Measurements from ENCODE around the gene PPT2. TPM values are rescaled to one million over a fixed set of nuclear protein-coding genes. Genes with fewer than 3 reads are reported as not detected.

PPT2 gene, protein sequence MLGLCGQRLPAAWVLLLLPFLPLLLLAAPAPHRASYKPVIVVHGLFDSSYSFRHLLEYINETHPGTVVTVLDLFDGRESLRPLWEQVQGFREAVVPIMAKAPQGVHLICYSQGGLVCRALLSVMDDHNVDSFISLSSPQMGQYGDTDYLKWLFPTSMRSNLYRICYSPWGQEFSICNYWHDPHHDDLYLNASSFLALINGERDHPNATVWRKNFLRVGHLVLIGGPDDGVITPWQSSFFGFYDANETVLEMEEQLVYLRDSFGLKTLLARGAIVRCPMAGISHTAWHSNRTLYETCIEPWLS
- 1.5 TPM for polyA plus RNA-seq

DNA sequence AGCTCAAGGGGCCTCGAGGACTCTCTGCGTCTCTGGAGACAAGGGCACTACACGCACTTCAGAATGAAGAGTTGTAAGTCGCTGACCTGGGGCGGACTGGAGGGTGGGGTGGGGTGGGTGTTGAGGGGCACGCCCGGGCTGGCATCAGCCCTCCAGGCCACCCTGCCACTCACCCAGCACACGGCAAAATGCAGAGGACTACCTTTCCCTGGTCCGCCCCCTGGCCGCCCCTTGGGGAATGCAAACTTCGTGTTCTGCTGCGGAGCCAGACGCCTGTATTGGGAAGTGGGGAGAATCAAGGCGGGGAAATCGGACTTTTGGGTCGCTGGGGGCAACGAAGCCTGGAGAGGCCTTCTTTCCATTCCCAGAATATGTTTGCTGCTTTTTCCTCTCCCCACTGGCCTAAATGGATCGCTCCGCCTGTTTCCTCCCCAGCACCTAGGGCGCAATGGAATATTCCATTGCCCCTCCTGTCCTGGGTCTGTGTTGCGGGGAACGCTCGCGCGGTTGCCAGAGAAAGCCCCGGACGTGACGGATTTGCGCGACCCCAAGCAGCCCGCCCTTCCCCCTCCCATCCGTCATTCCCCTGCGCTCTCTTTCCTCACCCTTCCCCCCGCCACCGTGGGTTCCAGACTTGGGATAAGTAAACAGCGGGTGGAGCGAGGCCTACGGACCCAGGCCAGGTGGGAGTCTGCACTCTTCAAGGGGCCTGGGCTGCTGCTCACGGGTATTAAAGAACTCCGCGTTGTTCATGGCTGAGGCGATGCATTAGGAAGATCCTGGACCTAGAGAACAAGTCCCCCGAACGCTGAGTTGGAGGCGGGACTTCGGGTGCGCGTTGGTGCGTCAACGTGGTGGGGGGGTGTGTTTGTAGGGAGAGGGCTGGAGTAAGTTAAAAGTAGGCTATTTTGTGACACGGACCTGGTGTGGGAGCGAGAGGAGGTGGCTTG lies at the start of gene PPT2:
PPT2 (plus strand) TSS at position 578 of the 950 bp plus-strand sequence. CDS start 454 bp downstream, outside the sequence.
- Mint-ChIP-seq H3K27me3 (peaks cover 36% of the 10 kb centered on the region), H3K4me1 (peaks cover 15 to 22% (median 19%) of the 10 kb centered on the region in 3 donors), H3K9me3 (peaks cover 0 to 4% (median 0%) of the 10 kb centered on the region in 3 donors), H3K4me3 (peak within 1 kb of the TSS; percentile 82 to 100 (median 92)), H3K36me3 (no peaks in the 10 kb centered on the region), H3K27ac (peak within 1 kb of the TSS; percentile 18 to 80 (median 58))

DNA sequence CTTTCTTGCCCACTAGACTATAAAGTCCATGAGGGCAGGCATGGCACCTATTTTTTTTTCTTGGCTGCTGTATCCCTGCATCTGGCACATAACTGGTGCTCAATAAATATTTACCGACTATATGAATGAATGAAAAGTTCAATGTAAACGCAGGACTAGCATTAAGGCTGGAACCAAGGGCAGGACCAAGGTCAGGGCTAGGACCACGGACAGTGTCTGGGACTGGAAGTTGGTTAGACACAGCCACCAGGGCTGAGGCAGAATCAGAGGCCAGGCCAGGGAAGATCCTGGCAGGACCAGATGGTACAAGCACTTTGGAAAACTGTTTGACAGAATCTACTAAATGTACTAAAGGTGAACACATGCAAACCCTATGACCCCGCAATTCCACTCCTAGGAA lies 48.5 kb upstream of the PPT2 start:
- H3K4me3 Mint-ChIP-seq, result no peak overlapping the region
- H3K27me3 Mint-ChIP-seq, result peaks cover 37% of the 10 kb centered on the region
- peaks cover 0 to 7% (median 5%) of the 10 kb centered on the region in 3 donors for H3K4me1 Mint-ChIP-seq
- H3K9me3 Mint-ChIP-seq, result peaks cover 0 to 2% (median 0%) of the 10 kb centered on the region in 3 donors
- H3K27ac Mint-ChIP-seq, result no peak overlapping the region
- peaks cover 1% of the 10 kb centered on the region for H3K36me3 Mint-ChIP-seq

DNA sequence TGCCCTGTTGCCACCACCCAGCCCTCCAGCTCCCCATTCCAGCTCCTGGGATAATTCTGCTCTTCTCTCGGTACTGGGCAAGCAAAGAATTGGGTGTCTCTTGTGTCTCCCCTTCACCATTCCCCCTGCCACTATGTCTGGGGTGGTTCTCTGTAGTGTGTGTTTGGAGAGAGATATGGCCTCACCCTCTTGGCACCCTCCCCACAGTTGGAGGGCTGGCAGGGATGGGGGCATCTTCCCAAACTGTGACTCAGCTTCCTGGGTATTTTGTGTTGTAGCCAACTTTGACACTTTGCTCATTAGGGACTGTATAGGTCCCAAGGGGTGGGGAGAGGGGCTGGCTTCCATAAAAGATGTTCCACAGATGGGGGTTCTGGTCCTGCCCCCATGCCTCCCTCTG lies 46.5 kb upstream of the PPT2 start:
- Mint-ChIP-seq H3K4me1 (peaks cover 0 to 9% (median 5%) of the 10 kb centered on the region in 3 donors), H3K4me3 (no peak overlapping the region), H3K27ac (peak overlapping the region in 2 of 3 donors; percentile 35 to 40), H3K9me3 (peaks cover 0 to 2% (median 0%) of the 10 kb centered on the region in 3 donors), H3K36me3 (peaks cover 1% of the 10 kb centered on the region), H3K27me3 (peaks cover 32% of the 10 kb centered on the region)

DNA sequence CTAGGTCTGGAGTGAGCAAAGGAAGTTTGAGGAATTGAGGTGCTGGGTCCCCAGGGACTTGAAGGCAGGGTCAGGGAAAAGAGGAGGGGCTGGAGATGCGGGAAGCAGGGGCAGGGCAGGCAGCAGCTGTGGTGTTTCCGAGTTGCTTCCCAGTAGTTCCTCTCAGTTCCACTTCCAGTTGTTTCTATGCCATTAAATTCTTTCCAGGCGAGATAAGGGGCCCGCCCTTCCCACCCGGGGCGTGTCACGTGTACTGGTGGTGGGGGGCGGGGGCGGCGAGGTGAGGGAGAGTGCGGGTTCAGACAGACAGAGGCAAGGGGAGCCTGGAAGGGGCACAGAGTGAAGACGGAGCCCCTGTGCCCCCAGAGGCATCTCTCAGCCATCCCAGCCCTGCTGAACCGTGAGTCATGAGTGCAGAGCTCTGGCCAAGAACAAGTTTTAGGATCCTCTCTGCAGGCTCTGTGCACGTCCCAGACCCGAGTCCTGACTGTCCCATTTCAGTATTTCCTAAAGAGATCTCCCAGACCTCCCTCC lies 45.8 kb upstream of the PPT2 start:
- Mint-ChIP-seq H3K4me3 (no peak overlapping the region), H3K9me3 (peaks cover 0 to 2% (median 0%) of the 10 kb centered on the region in 3 donors), H3K4me1 (peaks cover 0 to 12% (median 5%) of the 10 kb centered on the region in 3 donors), H3K27me3 (peaks cover 31% of the 10 kb centered on the region), H3K27ac (peak overlapping the region in 1 of 3 donors; percentile 40), H3K36me3 (peaks cover 1% of the 10 kb centered on the region)

DNA sequence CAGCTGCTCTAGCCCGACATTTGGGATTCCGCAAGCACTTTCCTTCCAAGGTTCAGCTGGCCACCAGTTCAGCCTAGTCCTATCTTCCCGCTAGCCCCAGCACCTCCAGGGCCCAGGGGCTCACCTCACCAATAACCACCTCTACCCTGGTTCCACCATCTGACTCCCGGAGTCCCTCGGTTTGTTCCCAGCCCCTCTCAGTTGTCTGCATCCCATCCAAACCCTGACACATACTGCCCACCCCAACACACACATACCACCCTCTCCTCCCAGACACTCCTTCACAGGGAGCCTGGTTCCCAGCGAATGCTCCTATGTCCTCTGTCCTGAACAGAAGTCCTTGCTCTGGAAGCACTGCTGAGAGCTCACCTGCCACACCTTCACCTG lies 45.2 kb upstream of the PPT2 start:
- Mint-ChIP-seq H3K36me3 (peaks cover 1% of the 10 kb centered on the region), H3K4me3 (no peak overlapping the region), H3K4me1 (peaks cover 0 to 12% (median 5%) of the 10 kb centered on the region in 3 donors), H3K27me3 (peaks cover 27% of the 10 kb centered on the region), H3K27ac (no peak overlapping the region), H3K9me3 (no peaks in the 10 kb centered on the region)

DNA sequence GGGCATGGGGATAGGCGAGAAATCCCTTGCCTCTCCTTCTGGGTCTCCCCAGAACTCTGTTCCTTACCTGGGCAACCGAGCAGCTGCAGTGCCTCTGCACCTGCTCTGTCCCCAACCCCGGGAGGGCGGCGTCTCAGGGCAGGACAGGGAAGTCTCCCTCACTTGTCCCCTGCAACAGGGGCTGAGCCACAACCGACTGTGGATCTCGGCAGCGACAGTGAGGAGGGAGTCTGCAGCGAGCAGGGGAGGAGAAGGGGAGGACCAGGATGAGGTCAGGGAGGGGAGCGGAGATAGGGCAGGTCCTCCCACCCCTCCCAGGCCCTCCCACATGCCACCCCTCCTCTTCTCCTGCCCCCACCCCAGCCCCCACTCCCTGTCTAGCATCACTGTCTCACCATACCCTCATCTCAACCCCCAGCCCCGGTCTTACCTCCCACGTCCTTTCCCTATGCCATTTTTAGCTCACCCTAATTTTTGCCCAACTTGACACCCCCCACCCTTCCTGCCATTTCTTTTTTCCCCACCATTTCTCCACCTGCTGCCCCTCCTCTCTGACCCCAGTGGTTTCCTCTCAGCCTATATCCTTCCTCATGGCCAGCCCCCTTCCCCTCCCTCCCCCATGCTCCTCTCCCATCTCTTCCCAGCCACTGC lies 44.7 kb upstream of the PPT2 start, which contains the start of gene TNXB:
TNXB (minus strand) TSS at position 225 of the 651 bp plus-strand sequence. CDS start 11,140 bp downstream, outside the sequence.
- Mint-ChIP-seq H3K36me3 (peaks cover 1% of the 10 kb centered on the region), H3K9me3 (no peaks in the 10 kb centered on the region), H3K4me1 (peaks cover 0 to 12% (median 5%) of the 10 kb centered on the region in 3 donors), H3K27ac (peak within 1 kb of the TSS in 1 of 3 donors; percentile 55), H3K4me3 (no peak within 1 kb of the TSS), H3K27me3 (peaks cover 23% of the 10 kb centered on the region)

DNA sequence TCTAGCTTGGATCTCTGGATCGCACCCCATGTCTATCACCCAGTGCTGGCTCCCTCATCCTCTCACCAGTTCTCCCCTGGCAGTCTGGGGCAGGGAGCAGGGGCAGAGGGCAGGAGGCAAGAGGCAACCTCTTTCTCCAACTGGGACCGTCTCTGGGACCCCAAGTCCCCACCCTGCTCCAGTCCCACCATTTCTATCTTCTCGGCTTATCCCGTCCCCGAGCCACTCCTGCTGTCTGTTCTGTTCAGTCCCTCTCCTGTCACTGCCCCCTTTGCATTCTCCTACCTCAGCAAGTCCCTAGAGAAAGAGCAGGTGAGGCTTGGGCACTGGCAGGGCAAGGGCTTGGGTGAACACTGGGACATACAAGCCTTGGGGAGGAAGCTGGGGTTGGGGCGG lies 44.2 kb upstream of the PPT2 start:
- Mint-ChIP-seq H3K9me3 (no peaks in the 10 kb centered on the region), H3K27me3 (peaks cover 21% of the 10 kb centered on the region), H3K4me1 (peaks cover 0 to 12% (median 5%) of the 10 kb centered on the region in 3 donors), H3K36me3 (peaks cover 1% of the 10 kb centered on the region), H3K27ac (peak overlapping the region in 1 of 3 donors; percentile 55), H3K4me3 (no peak overlapping the region)

DNA sequence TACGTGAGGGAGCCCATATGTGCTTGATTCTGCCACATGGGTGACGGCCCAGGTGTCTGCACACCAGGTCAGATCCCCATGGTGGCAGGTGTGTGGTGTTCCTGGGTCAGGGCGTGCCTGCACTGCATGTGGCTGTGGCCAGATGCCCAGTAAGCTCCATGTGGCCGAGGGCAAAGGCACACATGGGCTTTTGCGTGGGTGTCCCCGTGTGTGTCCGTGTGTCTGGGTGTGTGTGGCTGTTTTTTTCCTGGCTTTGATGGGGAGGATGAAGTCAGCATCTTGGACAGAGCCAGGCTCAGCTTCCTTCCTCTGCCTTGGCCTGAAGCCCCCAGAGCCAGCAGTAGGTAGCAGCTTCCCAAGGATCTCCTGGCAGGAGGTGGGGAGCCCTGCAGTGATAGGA lies 43.3 kb upstream of the PPT2 start:
- no peaks in the 10 kb centered on the region for H3K9me3 Mint-ChIP-seq
- no peak overlapping the region for H3K4me3 Mint-ChIP-seq
- peaks cover 0 to 12% (median 5%) of the 10 kb centered on the region in 3 donors for H3K4me1 Mint-ChIP-seq
- peaks cover 19% of the 10 kb centered on the region for H3K27me3 Mint-ChIP-seq
- H3K27ac Mint-ChIP-seq, result no peak overlapping the region
- H3K36me3 Mint-ChIP-seq, result peaks cover 1% of the 10 kb centered on the region

DNA sequence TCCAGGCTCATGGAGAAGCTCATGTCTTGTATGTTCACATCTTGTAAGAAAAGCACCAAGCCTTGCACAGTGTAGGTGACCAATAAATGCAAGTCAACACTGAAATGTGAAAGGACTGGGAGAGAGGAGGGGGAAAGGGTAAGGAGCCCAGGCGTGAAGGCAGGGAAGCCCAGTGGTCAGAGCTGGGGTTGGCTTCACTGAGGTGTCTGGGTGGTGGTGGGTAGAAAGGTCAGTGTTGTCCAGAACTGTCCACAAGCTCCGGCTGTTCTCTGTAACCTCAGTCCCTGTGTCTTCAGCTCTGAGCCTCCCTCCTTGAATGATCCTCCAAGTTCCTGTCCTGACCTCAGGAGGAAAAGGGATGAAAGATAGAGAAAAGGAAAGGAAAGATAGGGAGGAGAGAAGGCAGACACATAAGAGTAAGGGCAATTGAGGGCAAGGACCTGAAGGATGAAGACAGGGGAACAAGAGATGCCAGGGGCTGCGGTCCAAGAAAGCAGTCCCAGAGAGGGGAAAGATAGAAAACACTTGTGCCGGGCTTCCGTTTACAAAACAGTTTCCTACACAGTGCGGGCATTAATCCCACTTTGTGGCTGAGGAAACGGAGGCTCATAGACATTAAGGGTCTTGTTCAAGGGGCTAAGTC lies 42.4 kb upstream of the PPT2 start:
- H3K4me3 Mint-ChIP-seq, result no peak overlapping the region
- H3K36me3 Mint-ChIP-seq, result peaks cover 4% of the 10 kb centered on the region

DNA sequence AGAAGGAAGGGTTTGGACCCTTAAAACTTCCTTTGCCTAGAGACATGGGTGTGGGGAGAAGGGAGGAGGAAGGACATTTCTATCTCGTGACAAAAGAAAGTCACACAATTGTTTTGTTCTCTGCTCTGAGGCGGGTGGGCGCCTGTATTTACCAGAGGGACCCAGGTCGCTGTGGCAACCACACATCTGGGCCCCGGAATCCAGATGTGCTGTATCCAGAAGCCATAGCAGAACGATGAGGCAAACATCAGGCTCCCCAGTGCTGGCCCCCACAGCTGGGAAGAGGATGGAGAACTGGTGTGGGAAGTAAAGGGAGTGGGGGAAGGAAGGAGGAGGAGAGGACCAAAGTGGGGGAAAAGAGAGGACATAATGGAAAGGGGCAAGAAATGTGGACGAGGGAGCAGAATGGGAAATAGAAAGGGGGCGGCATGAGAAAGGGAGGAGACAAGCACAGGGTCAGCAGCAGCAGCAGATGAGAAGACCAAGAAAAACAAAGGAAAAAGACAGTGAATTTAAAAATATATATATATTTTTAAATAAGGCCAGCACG lies 41.4 kb upstream of the PPT2 start:
- Mint-ChIP-seq H3K27me3 (peaks cover 14% of the 10 kb centered on the region), H3K4me1 (peaks cover 0 to 12% (median 5%) of the 10 kb centered on the region in 3 donors), H3K4me3 (no peak overlapping the region), H3K9me3 (no peaks in the 10 kb centered on the region), H3K36me3 (peaks cover 4% of the 10 kb centered on the region), H3K27ac (no peak overlapping the region)

More for the DNA sequence above, 42.4 kb upstream of the PPT2 start:
- H3K27me3 Mint-ChIP-seq, result peaks cover 18% of the 10 kb centered on the region
- no peaks in the 10 kb centered on the region for H3K9me3 Mint-ChIP-seq
- H3K4me1 Mint-ChIP-seq, result peaks cover 0 to 12% (median 5%) of the 10 kb centered on the region in 3 donors
- peak overlapping the region in 1 of 3 donors; percentile 84 for H3K27ac Mint-ChIP-seq

DNA sequence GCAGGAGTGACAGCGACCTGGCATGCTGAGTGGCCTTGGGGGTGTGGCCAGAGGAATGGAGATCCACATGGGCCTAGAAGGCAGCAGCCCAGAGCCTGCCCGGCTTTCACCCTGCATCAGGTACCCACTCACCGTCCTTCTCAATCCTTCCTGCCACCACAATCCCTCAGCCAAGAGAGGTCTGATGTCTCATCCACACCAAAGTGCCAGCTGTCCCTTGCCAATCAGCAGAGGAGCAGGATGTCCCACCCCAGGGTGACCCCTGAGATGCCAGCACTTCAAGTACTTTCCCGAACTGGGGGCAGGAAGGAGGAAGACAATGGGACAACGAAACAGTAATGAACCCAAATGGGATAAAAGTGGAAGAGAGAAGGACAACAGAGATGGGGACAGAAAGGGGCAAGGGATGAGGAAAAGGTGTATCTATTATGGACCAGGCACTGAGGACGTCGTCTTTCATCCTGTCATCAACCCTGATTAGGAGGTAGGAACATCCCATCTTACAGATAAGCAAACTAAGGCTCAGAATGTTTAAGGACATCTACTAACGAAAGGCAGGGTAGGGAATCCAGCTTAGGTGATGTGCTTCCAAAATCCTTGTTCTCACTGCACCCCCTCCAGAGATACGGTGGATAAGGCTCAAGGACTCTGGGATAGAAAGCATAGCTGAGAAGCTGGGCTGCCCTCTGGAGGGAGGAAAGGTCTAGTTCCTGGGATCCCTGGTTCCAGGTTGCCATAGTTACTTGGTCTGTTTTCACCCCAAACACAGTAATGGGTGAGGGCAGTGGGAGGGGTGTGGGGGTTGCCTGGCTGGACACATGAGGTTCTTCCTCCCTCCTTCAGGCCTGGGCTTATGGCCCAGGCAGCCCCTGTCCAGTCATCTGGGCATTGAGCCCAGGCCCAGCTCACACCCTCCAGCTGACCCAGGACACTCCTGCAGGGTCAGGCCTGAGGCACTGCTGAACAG lies 40.3 kb upstream of the PPT2 start:
- no peak overlapping the region for H3K27ac Mint-ChIP-seq
- no peaks in the 10 kb centered on the region for H3K9me3 Mint-ChIP-seq
- peaks cover 4% of the 10 kb centered on the region for H3K36me3 Mint-ChIP-seq
- H3K4me3 Mint-ChIP-seq, result no peak overlapping the region
- peaks cover 3% of the 10 kb centered on the region for H3K27me3 Mint-ChIP-seq
- H3K4me1 Mint-ChIP-seq, result peaks cover 0 to 9% (median 1%) of the 10 kb centered on the region in 3 donors

DNA sequence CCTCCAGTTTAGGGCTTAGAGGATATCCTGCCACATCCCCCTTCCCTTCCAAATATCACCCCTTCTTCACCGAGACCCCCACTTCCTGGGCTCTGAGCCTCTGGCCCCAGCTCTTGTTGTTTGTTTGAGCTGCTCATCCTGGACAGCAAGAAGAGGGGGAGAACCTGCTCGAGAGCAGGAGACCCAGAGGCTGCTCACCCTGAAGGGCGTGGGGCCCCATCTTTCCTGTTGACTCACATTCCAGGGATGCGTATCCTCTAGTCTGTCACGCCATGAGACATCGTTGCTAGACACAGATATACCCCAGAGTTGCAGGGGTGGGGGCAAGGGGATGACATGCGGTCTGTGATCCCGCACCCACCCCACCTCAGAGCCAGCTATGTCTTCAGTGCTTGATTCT lies 39.1 kb upstream of the PPT2 start:
- H3K36me3 Mint-ChIP-seq, result peaks cover 4% of the 10 kb centered on the region
- H3K27ac Mint-ChIP-seq, result peak overlapping the region in 1 of 3 donors; percentile 56
- H3K27me3 Mint-ChIP-seq, result no peaks in the 10 kb centered on the region
- H3K4me3 Mint-ChIP-seq, result peak overlapping the region in 1 of 4 donors; percentile 17
- H3K4me1 Mint-ChIP-seq, result peaks cover 5 to 11% (median 5%) of the 10 kb centered on the region in 3 donors
- no peaks in the 10 kb centered on the region for H3K9me3 Mint-ChIP-seq

DNA sequence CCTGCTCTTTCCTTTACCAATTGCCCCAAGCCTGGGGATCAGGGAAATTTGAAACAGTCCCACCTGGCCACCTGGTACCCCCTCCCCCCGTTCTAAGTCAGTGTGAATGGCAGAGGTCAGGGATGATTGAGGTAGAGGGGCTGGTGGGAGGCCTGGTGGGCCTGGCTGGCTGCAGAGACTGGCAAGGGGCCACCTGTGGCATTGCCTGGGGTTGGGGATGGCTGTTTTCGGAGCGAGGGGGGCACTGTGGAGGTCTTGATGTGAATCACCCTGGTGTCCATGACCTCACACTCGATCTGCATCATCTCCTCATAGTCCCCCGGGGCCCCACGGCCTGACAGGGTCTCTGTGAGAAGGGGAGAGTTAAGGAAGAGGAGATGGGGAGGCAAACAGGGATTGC lies 38.3 kb upstream of the PPT2 start:
- peaks cover 3% of the 10 kb centered on the region for H3K36me3 Mint-ChIP-seq
- peak overlapping the region in 1 of 4 donors; percentile 45 for H3K4me3 Mint-ChIP-seq
- peak overlapping the region in 1 of 3 donors; percentile 19 for H3K27ac Mint-ChIP-seq
- H3K27me3 Mint-ChIP-seq, result no peaks in the 10 kb centered on the region
- H3K4me1 Mint-ChIP-seq, result peaks cover 5 to 9% (median 5%) of the 10 kb centered on the region in 3 donors
- no peaks in the 10 kb centered on the region for H3K9me3 Mint-ChIP-seq
